HEK293 (cell line): ENCODE results near the gene CFL1.

Source experiments
- AEBP2 ChIP-seq: fragments of 450-650 bp; formaldehyde crosslinking; IDR thresholded peaks from 2 replicates; pipeline ENCODE4 v1.5.1; 2016; ENCODE audit warnings: missing biosample characterization, missing genetic modification characterization, borderline replicate concordance
- FEZF1 ChIP-seq: fragments of 450-650 bp; formaldehyde crosslinking; IDR thresholded peaks from 2 replicates; pipeline ENCODE4 v1.5.1; 2016; ENCODE audit warnings: missing biosample characterization, missing genetic modification characterization
- GLI2 ChIP-seq: fragments of 450-650 bp; formaldehyde crosslinking; IDR thresholded peaks from 2 replicates; pipeline ENCODE4; 2017; ENCODE audit warnings: missing biosample characterization, missing genetic modification characterization, low read depth, borderline replicate concordance
- SALL2 ChIP-seq: fragments of 450-650 bp; formaldehyde crosslinking; IDR thresholded peaks from 2 replicates; pipeline ENCODE4 v1.5.0; 2017; ENCODE audit warnings: missing biosample characterization, mild to moderate bottlenecking, missing genetic modification characterization, borderline replicate concordance
- SETDB1 ChIP-seq: IDR thresholded peaks from one replicate; pipeline ENCODE4 v1.6.1; 2017; ENCODE audit warnings: mild to moderate bottlenecking, low read length, moderate library complexity, mixed read lengths; ENCODE audit not compliant: insufficient read length
- SP3 ChIP-seq: fragments of 450-650 bp; formaldehyde crosslinking; IDR thresholded peaks from 2 replicates; pipeline ENCODE4 v1.5.1; 2016; ENCODE audit warnings: missing biosample characterization, missing genetic modification characterization
- ZBTB20 ChIP-seq: fragments of 450-650 bp; formaldehyde crosslinking; IDR thresholded peaks from 2 replicates; pipeline ENCODE4 v1.5.1; 2016; ENCODE audit warnings: missing biosample characterization, missing genetic modification characterization
- ZBTB48 ChIP-seq: fragments of 450-650 bp; formaldehyde crosslinking; IDR thresholded peaks from 2 replicates; pipeline ENCODE4 v1.5.1; 2016; ENCODE audit warnings: missing biosample characterization, missing genetic modification characterization
- ZFP69B ChIP-seq: fragments of 450-650 bp; formaldehyde crosslinking; IDR thresholded peaks from 2 replicates; pipeline ENCODE4 v1.5.1; 2016; ENCODE audit warnings: missing biosample characterization, missing genetic modification characterization
- ZIC2 ChIP-seq: fragments of 450-650 bp; formaldehyde crosslinking; IDR thresholded peaks from 2 replicates; pipeline ENCODE4 v1.5.1; 2016; ENCODE audit warnings: missing biosample characterization, missing genetic modification characterization
- ZNF112 ChIP-seq: fragments of 450-650 bp; formaldehyde crosslinking; IDR thresholded peaks from 2 replicates; pipeline ENCODE4 v1.5.0; 2017; ENCODE audit warnings: missing biosample characterization, missing genetic modification characterization
- ZNF211 ChIP-seq: fragments of 450-650 bp; formaldehyde crosslinking; IDR thresholded peaks from 2 replicates; pipeline ENCODE4 v1.5.1; 2016; ENCODE audit warnings: low read depth, missing biosample characterization, missing genetic modification characterization
- ZNF221 ChIP-seq: fragments of 450-650 bp; formaldehyde crosslinking; IDR thresholded peaks from 2 replicates; pipeline ENCODE4 v1.5.1; 2017; ENCODE audit warnings: missing biosample characterization, missing genetic modification characterization, borderline replicate concordance
- ZNF280C ChIP-seq: fragments of 450-650 bp; formaldehyde crosslinking; IDR thresholded peaks from 2 replicates; pipeline ENCODE4 v1.5.1; 2016; ENCODE audit warnings: missing biosample characterization, missing genetic modification characterization
- ZNF37A ChIP-seq: fragments of 450-650 bp; IDR thresholded peaks from 2 replicates; pipeline ENCODE4 v1.5.1; 2018; ENCODE audit warnings: missing biosample characterization, missing genetic modification characterization
- ZNF398 ChIP-seq: fragments of 450-650 bp; formaldehyde crosslinking; IDR thresholded peaks from 2 replicates; pipeline ENCODE4 v1.5.1; 2017; ENCODE audit warnings: missing biosample characterization, missing genetic modification characterization
- ZNF404 ChIP-seq: fragments of 450-650 bp; formaldehyde crosslinking; IDR thresholded peaks from 2 replicates; pipeline ENCODE4 v1.5.1; 2017; ENCODE audit warnings: missing biosample characterization, missing genetic modification characterization
- ZNF549 ChIP-seq: fragments of 450-650 bp; IDR thresholded peaks from 2 replicates; pipeline ENCODE4 v1.5.1; 2018; ENCODE audit warnings: missing biosample characterization, missing genetic modification characterization, mild to moderate bottlenecking, inconsistent platforms, moderate library complexity
- ZNF560 ChIP-seq: fragments of 450-650 bp; formaldehyde crosslinking; IDR thresholded peaks from 2 replicates; pipeline ENCODE4 v1.5.1; 2017; ENCODE audit warnings: missing biosample characterization, missing genetic modification characterization, borderline replicate concordance
- ZNF585B ChIP-seq: fragments of 450-650 bp; formaldehyde crosslinking; IDR thresholded peaks from 2 replicates; pipeline ENCODE4 v1.5.1; 2016; ENCODE audit warnings: missing biosample characterization, missing genetic modification characterization
- ZNF645 ChIP-seq: fragments of 450-650 bp; formaldehyde crosslinking; IDR thresholded peaks from 2 replicates; pipeline ENCODE4; 2016; ENCODE audit warnings: missing biosample characterization, missing genetic modification characterization
- ZNF664 ChIP-seq: fragments of 450-650 bp; formaldehyde crosslinking; IDR thresholded peaks from 2 replicates; pipeline ENCODE4 v1.5.1; 2016; ENCODE audit warnings: missing biosample characterization, missing genetic modification characterization
- ZNF707 ChIP-seq: fragments of 450-650 bp; formaldehyde crosslinking; IDR thresholded peaks from 2 replicates; pipeline ENCODE4 v1.5.1; 2016; ENCODE audit warnings: missing biosample characterization, missing genetic modification characterization
- ZNF785 ChIP-seq: fragments of 450-650 bp; formaldehyde crosslinking; IDR thresholded peaks from 2 replicates; pipeline ENCODE4 v1.5.1; 2016; ENCODE audit warnings: missing biosample characterization, missing genetic modification characterization
- ZSCAN30 ChIP-seq: fragments of 450-650 bp; IDR thresholded peaks from 2 replicates; pipeline ENCODE4 v1.5.1; 2018; ENCODE audit warnings: missing biosample characterization, mild to moderate bottlenecking, missing genetic modification characterization, moderate library complexity
- ZXDB ChIP-seq: fragments of 450-650 bp; formaldehyde crosslinking; IDR thresholded peaks from 2 replicates; pipeline ENCODE4 v1.5.1; 2016; ENCODE audit warnings: missing biosample characterization, missing genetic modification characterization

Gene CFL1

GRCh38 chr11:65903068-65903481 lies 45.1 kb upstream of the CFL1 start (continued):
- TF ChIP-seq SP3 (tag by site-specific recombination), result no peak
- TF ChIP-seq ZNF37A (tag by site-specific recombination), result no peak
- no peak for TF ChIP-seq ZNF585B (tag by site-specific recombination)
- no peak for TF ChIP-seq ZNF785 (tag by site-specific recombination)
- TF ChIP-seq FEZF1 (tag by site-specific recombination), result no peak
- no peak for TF ChIP-seq ZNF404 (tag by site-specific recombination)
- TF ChIP-seq ZNF645 (tag by site-specific recombination), result no peak
- no peak for TF ChIP-seq ZNF549
- no peak for TF ChIP-seq ZNF664 (tag by site-specific recombination)
- no peak for TF ChIP-seq ZNF560 (tag by site-specific recombination)
- TF ChIP-seq ZIC2 (tag by site-specific recombination), result peak; percentile 50; the same call in 1 of the 2 replicates
- no peak for TF ChIP-seq GLI2 (tag by site-specific recombination)
- TF ChIP-seq SALL2 (tag by site-specific recombination), result no peak
- no peak for TF ChIP-seq SETDB1
- TF ChIP-seq ZBTB48 (tag by site-specific recombination), result 0 out of 2 replicates have a peak, but pooled peaks have one; percentile 11
- TF ChIP-seq ZFP69B (tag by site-specific recombination), result no peak
- TF ChIP-seq ZXDB (tag by site-specific recombination), result no peak
- no peak for TF ChIP-seq AEBP2 (tag by site-specific recombination)
- TF ChIP-seq ZNF398 (tag by site-specific recombination), result no peak
- no peak for TF ChIP-seq ZNF221 (tag by site-specific recombination)
- TF ChIP-seq ZNF211 (tag by site-specific recombination), result no peak
- TF ChIP-seq ZSCAN30 (tag by site-specific recombination), result no peak
- no peak for TF ChIP-seq ZBTB20 (tag by site-specific recombination)
- TF ChIP-seq ZNF112 (tag by site-specific recombination), result no peak
- no peak for TF ChIP-seq ZNF707 (tag by site-specific recombination)
- TF ChIP-seq ZNF280C (tag by site-specific recombination), result no peak
